Mesodermal cell (in vitro differentiated cells): Measurements from ENCODE around the gene MCTP1.
"Not testable (repeated sequence)": the region's sequence is repeated elsewhere in the genome, so short reads cannot be mapped to it uniquely, and the experiment has no call there.

Source experiments
- H3K27ac ChIP-seq: 2 replicates; pipeline ENCODE4 v1.7.0; 2013; ENCODE audit warnings: mild to moderate bottlenecking, low read depth, low read length, moderate library complexity; ENCODE audit not compliant: severe bottlenecking
- H3K36me3 ChIP-seq: 2 replicates; pipeline ENCODE4 v1.7.1; 2013; ENCODE audit warnings: mild to moderate bottlenecking, low read length, moderate library complexity; ENCODE audit not compliant: control insufficient read depth, insufficient read depth
- H3K4me1 ChIP-seq: one replicate; pipeline ENCODE4 v1.7.1; 2013; ENCODE audit warnings: mild to moderate bottlenecking, low read length; ENCODE audit not compliant: insufficient read depth, control insufficient read depth, poor library complexity, severe bottlenecking
- H3K4me3 ChIP-seq: 2 replicates; pipeline ENCODE4 v1.7.0; 2013; ENCODE audit warnings: low read length, control low read depth, mild to moderate bottlenecking; ENCODE audit not compliant: insufficient read depth, poor library complexity, severe bottlenecking; ENCODE audit errors: extremely low read depth
- H3K9me3 ChIP-seq: 2 replicates; pipeline ENCODE4 v1.7.1; 2013; ENCODE audit warnings: mild to moderate bottlenecking, low read length, moderate library complexity; ENCODE audit not compliant: control insufficient read depth
- WGBS, 2 experiments: methylation state at CpG; one replicate each; pipeline ENCODE4 v1.1.5; 2013; ENCODE audit warnings: missing lambda C conversion rate in 2 of 2; ENCODE audit not compliant: insufficient coverage in 2 of 2; 5-methylcytosine and 5-hydroxymethylcytosine counted together

Gene MCTP1

GRCh38 chr5:94830520-94830919, 454.4 kb downstream of the MCTP1 start:
- Histone ChIP-seq H3K36me3 (no peaks in the 10 kb centered on the region), H3K27ac (no peak overlapping the region), H3K9me3 (no peaks in the 10 kb centered on the region), H3K4me3 (no peak overlapping the region), H3K4me1 (peaks cover 6% of the 10 kb centered on the region)
- WGBS, 2 experiments = no CpG with 5 or more reads among the region's 2 CpGs

GRCh38 chr5:94828222-94828621, 456.7 kb downstream of the MCTP1 start:
- H3K4me1 ChIP-seq, H3K4me3 ChIP-seq, H3K27ac ChIP-seq, H3K9me3 ChIP-seq, H3K36me3 ChIP-seq: not testable (repeated sequence)
- 78 to 93% methylated on average over 5 of the region's 5 CpGs for WGBS, 2 experiments

GRCh38 chr5:94820488-94820887, 464.4 kb downstream of the MCTP1 start:
- Histone ChIP-seq H3K4me1 (no peaks in the 10 kb centered on the region), H3K27ac (no peak overlapping the region), H3K9me3 (no peaks in the 10 kb centered on the region), H3K36me3 (no peaks in the 10 kb centered on the region), H3K4me3 (no peak overlapping the region)
- WGBS, 2 experiments = no CpG with 5 or more reads among the region's 3 CpGs

DNA sequence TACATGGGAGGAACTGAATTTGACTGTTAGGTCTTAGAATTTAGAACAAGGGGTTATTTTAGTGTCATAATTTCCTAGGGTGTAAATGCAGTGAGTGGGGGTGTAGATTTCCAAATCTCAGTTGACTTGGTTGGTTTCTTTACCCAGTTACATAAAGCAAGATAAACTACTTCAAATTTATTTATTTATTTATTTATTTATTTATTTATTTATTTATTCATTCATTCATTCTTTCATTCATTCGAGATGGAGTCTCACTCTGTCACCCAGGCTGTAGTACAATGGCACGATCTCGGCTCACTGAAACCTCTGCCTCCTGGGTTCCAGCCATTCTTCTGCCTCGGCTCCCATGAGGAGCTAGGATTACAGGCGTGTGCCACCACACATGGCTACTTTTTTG, 466.0 kb downstream of the MCTP1 start:
- no peak overlapping the region for H3K4me3 ChIP-seq
- H3K4me1 ChIP-seq = no peaks in the 10 kb centered on the region
- no peak overlapping the region for H3K27ac ChIP-seq
- no peaks in the 10 kb centered on the region for H3K36me3 ChIP-seq
- no peaks in the 10 kb centered on the region for H3K9me3 ChIP-seq
- WGBS, 2 experiments = 78 to 97% methylated on average over 4 to 5 of the region's 5 CpGs

GRCh38 chr5:94815313-94816039, 469.4 kb downstream of the MCTP1 start:
- no peaks in the 10 kb centered on the region for H3K9me3 ChIP-seq
- H3K27ac ChIP-seq = no peak overlapping the region
- no peak overlapping the region for H3K4me3 ChIP-seq
- no peaks in the 10 kb centered on the region for H3K4me1 ChIP-seq
- 100% methylated on average over 1 to 3 of the region's 6 CpGs for WGBS, 2 experiments
- H3K36me3 ChIP-seq = no peaks in the 10 kb centered on the region

- Histone ChIP-seq H3K27ac (no peak overlapping the region), H3K36me3 (no peaks in the 10 kb centered on the region), H3K4me3 (no peak overlapping the region), H3K4me1 (no peaks in the 10 kb centered on the region), H3K9me3 (no peaks in the 10 kb centered on the region)
- no CpG with 5 or more reads among the region's 2 CpGs for WGBS, 2 experiments
Measured at GRCh38 chr5:94812232-94812631, 472.7 kb downstream of the MCTP1 start.

GRCh38 chr5:94811331-94811730, 473.6 kb downstream of the MCTP1 start:
- 71 to 86% methylated on average over 1 to 4 of the region's 6 CpGs for WGBS, 2 experiments
- Histone ChIP-seq H3K36me3 (no peaks in the 10 kb centered on the region), H3K4me1 (no peaks in the 10 kb centered on the region), H3K27ac (no peak overlapping the region), H3K4me3 (no peak overlapping the region), H3K9me3 (no peaks in the 10 kb centered on the region)

- Histone ChIP-seq H3K4me1 (no peaks in the 10 kb centered on the region), H3K36me3 (no peaks in the 10 kb centered on the region), H3K27ac (no peak overlapping the region), H3K9me3 (no peaks in the 10 kb centered on the region), H3K4me3 (no peak overlapping the region)
- 100% methylated on average over 2 of the region's 2 CpGs for WGBS, 2 experiments
Measured at GRCh38 chr5:94810877-94811276, 474.0 kb downstream of the MCTP1 start.

GRCh38 chr5:94810281-94810680, 474.6 kb downstream of the MCTP1 start:
- Histone ChIP-seq H3K36me3 (no peaks in the 10 kb centered on the region), H3K27ac (no peak overlapping the region), H3K4me1 (no peaks in the 10 kb centered on the region), H3K9me3 (no peaks in the 10 kb centered on the region), H3K4me3 (no peak overlapping the region)

DNA sequence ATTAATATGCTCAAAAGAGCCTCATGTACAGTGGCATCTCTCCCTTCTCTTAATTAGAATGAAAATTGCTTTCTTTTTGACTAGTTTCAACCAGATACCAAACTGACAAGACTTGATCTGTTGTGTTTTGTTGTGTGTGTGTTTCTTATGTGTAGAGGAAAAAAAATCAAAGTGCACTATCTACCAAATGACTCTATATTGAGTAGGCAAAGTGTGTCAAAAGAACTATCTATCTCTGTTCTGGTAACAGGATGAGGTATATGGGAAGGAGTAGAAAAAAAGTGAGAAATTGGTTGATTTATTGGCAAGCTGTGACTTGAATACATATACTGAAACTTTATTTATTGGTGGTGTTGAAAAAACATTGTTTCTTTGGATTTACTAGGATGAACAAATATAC, 476.4 kb downstream of the MCTP1 start:
- Histone ChIP-seq H3K36me3 (no peaks in the 10 kb centered on the region), H3K4me3 (no peak overlapping the region), H3K9me3 (no peaks in the 10 kb centered on the region), H3K27ac (no peak overlapping the region), H3K4me1 (no peaks in the 10 kb centered on the region)

DNA sequence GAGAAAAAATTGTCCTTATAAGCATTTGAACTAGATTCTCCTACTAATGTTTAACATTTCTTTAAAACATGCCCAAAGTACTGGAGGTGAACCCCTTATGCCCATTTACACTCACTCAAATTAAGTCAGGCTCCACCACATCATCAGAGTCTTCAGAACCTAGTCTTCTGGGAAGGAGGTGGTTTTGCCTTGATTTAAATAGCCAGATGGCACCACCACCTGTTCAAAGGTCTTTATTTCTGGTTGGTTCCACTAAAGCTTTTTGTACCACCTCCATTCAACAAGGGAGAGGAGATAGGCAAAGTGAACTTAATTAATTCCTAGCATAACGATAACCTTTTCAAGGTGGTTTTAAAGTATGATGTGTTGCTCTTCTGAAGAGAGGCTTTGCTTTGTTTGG, 476.9 kb downstream of the MCTP1 start:
- WGBS, 2 experiments = 100% methylated on average over 1 of the region's 1 CpG; no CpG with 5 or more reads in 1 of the 2 experiments
- Histone ChIP-seq H3K27ac (no peak overlapping the region), H3K36me3 (no peaks in the 10 kb centered on the region), H3K9me3 (no peaks in the 10 kb centered on the region), H3K4me3 (no peak overlapping the region), H3K4me1 (no peaks in the 10 kb centered on the region)
